GM18526 (cell line): ENCODE measurements around the gene PCNX2.

ENCODE experiments used
- POLR2A ChIP-seq: IDR thresholded peaks from 3 replicates; pipeline ENCODE4 v1.6.1; 2011; ENCODE audit not compliant: insufficient read length; ENCODE audit errors: extremely low read depth

PCNX2 gene

GRCh38 chr1:233172201-233172600 lies 123.3 kb downstream of the PCNX2 start:
- no peak for TF ChIP-seq POLR2A

GRCh38 chr1:233170741-233171140 lies 124.8 kb downstream of the PCNX2 start:
- TF ChIP-seq POLR2A: no peak

GRCh38 chr1:233168384-233168783 lies 127.1 kb downstream of the PCNX2 start:
- no peak for TF ChIP-seq POLR2A

GRCh38 chr1:233166896-233167295 lies 128.6 kb downstream of the PCNX2 start:
- no peak for TF ChIP-seq POLR2A

- TF ChIP-seq POLR2A: no peak
Measured at GRCh38 chr1:233163696-233164095, 131.8 kb downstream of the PCNX2 start.

- TF ChIP-seq POLR2A: no peak
Measured at GRCh38 chr1:233158322-233158721, 137.2 kb downstream of the PCNX2 start.

- TF ChIP-seq POLR2A: no peak
Measured at GRCh38 chr1:233157245-233157644, 138.3 kb downstream of the PCNX2 start.

- no peak for TF ChIP-seq POLR2A
Measured at GRCh38 chr1:233151861-233152260, 143.7 kb downstream of the PCNX2 start.

- TF ChIP-seq POLR2A: no peak
Measured at GRCh38 chr1:233144434-233144833, 151.1 kb downstream of the PCNX2 start.

- TF ChIP-seq POLR2A: no peak
Measured at GRCh38 chr1:233143241-233143640, 152.3 kb downstream of the PCNX2 start.

- no peak for TF ChIP-seq POLR2A
Measured at GRCh38 chr1:233140974-233141373, 154.6 kb downstream of the PCNX2 start.

- no peak for TF ChIP-seq POLR2A
Measured at GRCh38 chr1:233140499-233140898, 155.0 kb downstream of the PCNX2 start.

GRCh38 chr1:233138788-233139585 lies 156.5 kb downstream of the PCNX2 start:
- TF ChIP-seq POLR2A: no peak

GRCh38 chr1:233135833-233136232 lies 159.7 kb downstream of the PCNX2 start:
- no peak for TF ChIP-seq POLR2A

GRCh38 chr1:233132445-233132844 lies 163.1 kb downstream of the PCNX2 start:
- no peak for TF ChIP-seq POLR2A

GRCh38 chr1:233127157-233127556 lies 168.4 kb downstream of the PCNX2 start:
- no peak for TF ChIP-seq POLR2A

GRCh38 chr1:233122779-233123178 lies 172.7 kb downstream of the PCNX2 start:
- TF ChIP-seq POLR2A: no peak
